KOPT-K1 (cell line): Measurements from ENCODE around the gene DNAH6.
"Not testable (repeated sequence)": the region's sequence is repeated elsewhere in the genome, so short reads cannot be mapped to it uniquely, and the experiment has no call there.

Experiments
- H3K27ac ChIP-seq: fragments of 200-600 bp; sonication (generic); 2 replicates; pipeline ENCODE4 v1.5.1; 2016; ENCODE audit warnings: antibody characterized with exemption, mild to moderate bottlenecking, low read depth, low read length; ENCODE audit not compliant: poor library complexity, severe bottlenecking
- H3K36me3 ChIP-seq: fragments of 200-600 bp; sonication (generic); 2 replicates; pipeline ENCODE4 v1.5.1; 2017; ENCODE audit warnings: antibody characterized with exemption, mild to moderate bottlenecking, low read length, moderate library complexity; ENCODE audit not compliant: insufficient read depth
- H3K9me3 ChIP-seq: fragments of 200-600 bp; sonication (generic); 2 replicates; pipeline ENCODE4 v1.5.1; 2017; ENCODE audit warnings: antibody characterized with exemption, low read length, mild to moderate bottlenecking; ENCODE audit not compliant: insufficient read depth, poor library complexity, severe bottlenecking

Gene DNAH6

DNA sequence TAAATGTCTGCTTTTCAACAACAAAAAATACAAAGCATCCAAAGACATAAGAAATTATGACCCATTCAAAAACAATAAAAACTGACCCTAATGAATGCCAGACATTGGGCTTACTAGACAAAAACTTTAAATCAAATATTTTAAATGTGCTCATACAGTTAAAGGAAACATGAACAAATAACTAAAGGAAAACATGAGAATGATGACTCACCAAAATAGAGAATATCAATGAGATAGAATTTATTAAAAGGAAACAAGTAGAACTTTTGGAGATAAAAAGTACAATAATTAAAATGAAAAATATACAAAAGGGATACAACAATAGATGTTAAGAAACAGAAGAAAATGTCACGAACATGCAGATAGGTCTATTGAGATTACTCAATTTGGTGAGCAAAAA, 254.0 kb downstream of the DNAH6 start:
- no peaks in the 10 kb centered on the region for H3K36me3 ChIP-seq
- peaks cover 17% of the 10 kb centered on the region for H3K9me3 ChIP-seq

DNA sequence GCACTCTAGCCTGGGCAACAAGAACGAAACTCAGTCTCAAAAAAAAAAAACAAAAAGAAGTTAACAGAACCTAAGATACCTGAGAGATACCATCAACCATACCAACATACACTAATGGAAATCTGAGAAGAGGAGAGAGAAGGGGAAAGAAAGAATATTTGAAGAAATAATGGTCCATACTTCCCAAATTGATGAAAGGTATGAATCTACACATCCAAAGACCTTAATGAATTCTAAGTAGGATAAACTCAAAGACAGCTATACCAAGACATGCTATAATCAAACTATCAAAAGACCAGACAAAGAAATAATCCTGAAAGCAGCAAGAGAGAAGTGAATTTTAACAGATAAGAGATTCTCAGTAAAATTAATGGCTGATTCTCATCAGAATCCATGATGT, 255.0 kb downstream of the DNAH6 start:
- Histone ChIP-seq H3K9me3 (peaks cover 17% of the 10 kb centered on the region), H3K27ac (no peak overlapping the region), H3K36me3 (no peaks in the 10 kb centered on the region)

More for the DNA sequence above, 254.0 kb downstream of the DNAH6 start:
- no peak overlapping the region for H3K27ac ChIP-seq

DNA sequence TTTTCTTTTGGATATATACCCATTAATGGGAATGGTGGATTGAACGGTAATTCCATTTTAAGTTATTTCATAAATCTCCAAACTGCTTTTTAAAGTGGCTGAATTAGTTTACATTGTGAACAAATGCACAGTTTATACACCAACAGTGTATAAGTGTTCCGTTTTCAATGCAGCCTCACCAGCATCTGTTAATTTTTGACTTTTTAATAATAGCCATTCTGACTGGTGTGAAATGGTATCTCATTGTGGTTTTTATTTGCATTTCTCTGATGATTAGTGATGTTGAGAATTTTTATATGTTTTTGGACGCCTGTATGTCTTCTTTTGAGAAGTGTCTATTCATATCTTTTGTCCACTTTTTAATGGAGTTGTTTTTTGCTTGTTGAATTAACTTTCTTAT, 257.3 kb downstream of the DNAH6 start:
- peaks cover 17% of the 10 kb centered on the region for H3K9me3 ChIP-seq
- not testable (repeated sequence) for H3K36me3 ChIP-seq, H3K27ac ChIP-seq

DNA sequence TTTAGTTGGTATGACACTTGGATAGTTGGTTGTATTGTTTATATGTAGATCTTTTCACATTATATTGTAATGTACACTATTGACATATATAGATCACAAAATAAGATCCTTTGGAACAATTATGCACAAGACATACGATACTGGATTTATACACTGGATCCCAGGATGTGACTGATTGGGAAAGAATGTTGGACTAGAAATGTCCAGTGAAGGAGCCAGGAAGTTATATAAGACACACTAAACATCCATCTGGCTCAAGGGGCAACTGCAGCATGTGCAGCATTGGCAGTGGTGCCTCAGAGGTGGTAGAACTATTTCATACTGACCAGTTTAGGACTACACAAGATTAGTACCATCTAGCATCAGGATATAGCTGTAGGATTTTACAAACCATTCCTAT, 259.7 kb downstream of the DNAH6 start:
- Histone ChIP-seq H3K9me3 (peaks cover 14% of the 10 kb centered on the region), H3K36me3 (no peaks in the 10 kb centered on the region), H3K27ac (no peak overlapping the region)

DNA sequence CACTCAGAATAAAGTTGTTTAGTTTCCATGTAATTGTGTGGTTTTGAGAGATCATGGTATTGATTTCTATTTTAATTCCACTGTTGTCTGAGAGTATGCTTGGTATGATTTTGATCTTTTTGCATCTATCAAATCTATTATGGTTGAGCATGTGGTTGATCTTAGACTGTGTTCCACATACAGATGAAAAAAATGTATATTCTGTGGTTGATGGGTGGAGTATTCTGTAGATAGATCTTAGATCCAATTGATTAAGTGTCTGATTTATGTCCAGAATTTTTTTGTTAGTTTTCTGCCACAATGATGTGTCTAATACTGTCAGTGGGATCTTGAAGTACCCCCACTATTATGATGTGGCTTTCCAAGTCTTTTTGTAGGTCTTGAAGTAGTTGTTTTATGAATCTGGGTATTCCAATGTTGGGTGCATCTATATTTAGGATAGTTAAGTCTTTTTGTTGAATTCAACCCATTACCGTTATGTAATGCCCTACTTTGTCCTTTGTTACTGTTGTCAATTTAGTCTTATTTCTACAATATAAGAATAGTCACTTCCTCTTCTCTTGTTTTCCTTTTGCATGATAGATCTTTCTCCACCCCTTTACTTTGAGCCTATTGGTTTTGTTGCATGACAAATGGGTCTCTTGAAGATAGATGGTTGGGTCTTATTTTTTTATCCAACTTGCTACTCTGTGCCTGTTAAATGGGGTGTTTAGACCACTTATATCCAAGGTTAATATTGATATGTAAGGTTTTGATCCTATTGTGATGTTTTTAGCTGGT, 262.8 kb downstream of the DNAH6 start:
- H3K9me3 ChIP-seq: peaks cover 7% of the 10 kb centered on the region
- no peak overlapping the region for H3K27ac ChIP-seq
- no peaks in the 10 kb centered on the region for H3K36me3 ChIP-seq

DNA sequence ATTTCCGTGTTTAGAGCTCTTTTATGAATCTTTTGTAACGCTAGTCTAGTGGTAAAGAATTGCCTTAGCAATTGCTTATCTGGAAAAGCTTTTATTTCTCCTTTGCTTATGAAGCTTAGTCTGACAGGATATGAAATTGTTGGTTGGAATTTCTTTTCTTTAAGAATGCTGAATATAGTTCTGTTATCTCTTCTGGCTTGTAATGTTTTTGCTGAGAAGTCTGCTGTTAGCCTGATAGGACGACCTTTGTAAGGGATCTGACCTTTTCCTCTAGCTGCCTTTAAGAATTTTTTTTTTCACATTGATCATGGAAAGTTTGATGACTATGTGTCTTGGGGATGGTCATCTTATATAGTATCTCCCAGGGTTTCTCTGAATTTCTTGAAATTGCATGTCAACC, 263.5 kb downstream of the DNAH6 start:
- Histone ChIP-seq H3K9me3 (peaks cover 3% of the 10 kb centered on the region), H3K27ac (no peak overlapping the region), H3K36me3 (no peaks in the 10 kb centered on the region)

DNA sequence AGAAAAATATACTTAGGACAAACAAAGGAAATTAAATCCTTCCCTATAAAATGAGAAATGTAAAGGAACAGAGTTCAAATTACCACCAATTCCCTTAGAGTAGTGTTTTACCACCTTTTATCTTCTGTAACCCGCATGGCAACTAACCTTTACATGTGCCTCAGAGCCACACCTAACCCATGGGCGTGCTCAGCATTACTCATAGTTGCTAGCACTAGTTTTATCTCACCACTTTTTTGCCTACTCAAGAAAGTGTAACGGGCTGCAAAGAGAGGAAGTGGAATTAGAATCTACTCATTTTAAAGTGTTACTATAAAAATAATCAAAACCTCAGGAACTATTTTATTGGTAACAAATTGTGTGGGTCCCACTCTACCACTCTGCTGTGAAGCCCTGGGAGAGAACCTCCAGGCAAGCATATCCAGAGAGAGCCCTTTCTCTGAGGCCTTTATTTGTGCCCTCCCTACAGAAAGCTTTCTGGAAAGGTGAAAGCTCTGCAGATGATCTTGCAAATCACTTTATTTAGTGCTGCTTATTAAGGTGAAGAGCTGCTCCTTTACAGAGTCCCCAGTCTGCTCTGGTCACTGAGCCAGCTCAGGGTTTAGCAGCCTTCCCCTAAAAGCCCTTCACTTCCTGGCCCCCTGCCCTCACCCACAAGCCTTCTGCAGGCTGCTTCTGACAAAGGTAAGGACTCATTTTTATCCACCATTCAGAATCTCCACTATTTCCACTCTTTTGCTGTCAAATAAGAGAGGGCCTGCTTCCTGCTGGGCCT, 265.8 kb downstream of the DNAH6 start:
- Histone ChIP-seq H3K27ac (peak overlapping the region; percentile 13), H3K36me3 (no peaks in the 10 kb centered on the region), H3K9me3 (no peaks in the 10 kb centered on the region)

DNA sequence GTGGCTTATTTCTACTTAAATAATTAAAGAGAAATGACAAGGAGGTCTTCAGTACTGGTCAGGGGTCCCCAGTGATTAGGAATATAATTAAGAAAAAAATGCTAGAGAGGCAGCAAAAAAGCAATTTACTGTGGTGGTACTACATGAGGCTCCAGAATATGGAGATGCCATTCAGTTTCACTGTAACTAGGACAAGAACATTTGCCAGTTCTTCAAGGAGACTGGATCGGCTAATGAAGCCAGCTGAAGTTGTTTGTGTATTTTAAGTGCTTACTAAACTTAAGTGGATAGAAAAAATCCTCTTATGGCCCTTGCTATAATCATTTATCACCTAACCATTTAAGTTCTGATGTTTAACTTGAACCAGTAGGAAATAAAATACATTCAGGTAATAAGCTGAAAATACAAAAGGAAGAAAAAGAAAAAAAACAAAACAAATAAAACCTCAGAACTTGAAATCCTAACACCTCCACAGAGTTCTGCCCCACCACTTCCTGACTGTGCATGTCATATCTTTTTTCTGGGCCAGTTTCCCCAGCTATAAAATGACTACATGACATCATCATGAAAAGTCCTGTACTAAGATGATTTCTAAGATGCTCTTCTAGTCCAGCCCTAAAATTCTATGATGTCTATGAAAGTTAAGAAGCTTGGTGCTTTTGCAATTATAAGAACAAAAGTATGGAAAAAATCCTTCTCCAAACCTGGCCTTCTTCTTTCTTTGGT, 266.6 kb downstream of the DNAH6 start:
- Histone ChIP-seq H3K36me3 (no peaks in the 10 kb centered on the region), H3K27ac (peak overlapping the region; percentile 13), H3K9me3 (no peaks in the 10 kb centered on the region)

DNA sequence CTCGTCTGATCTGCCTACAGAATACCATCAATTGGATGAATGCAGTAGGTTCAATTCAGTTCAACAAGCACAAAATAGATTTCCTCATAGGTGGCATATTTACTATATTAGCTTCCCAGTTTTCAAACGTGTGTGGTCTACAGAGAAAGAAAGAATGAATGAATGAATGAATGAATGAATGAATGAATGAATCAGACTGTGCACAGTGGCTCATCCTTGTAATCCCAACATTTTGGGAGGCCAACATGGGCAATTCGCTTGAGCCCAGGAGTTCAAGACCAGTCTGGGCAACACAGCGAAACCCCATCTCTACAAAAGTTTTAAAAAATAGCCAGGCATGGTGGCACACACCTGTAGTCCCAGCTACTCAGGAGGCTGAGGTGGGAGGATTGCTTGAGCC, 269.7 kb downstream of the DNAH6 start:
- Histone ChIP-seq H3K9me3 (no peaks in the 10 kb centered on the region), H3K27ac (no peak overlapping the region)

DNA sequence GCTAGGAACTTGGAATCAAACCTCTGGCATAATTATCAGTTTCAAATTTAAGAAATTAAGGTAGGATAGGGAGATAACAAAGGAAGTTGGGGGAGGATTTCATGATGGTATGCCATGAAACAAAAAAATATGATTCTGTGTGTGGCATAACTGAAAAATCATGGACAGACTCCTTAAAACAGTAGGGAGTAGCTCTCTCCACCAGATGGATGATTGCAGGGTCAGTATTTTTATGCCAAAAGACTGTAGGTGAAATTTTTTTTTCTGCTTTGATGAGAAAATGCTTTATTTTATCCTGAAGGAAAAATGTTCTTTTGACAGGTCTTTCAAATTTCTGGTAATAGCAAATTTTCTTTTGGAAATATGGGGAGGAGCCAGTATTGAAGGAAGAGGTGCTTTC, 270.3 kb downstream of the DNAH6 start:
- no peaks in the 10 kb centered on the region for H3K9me3 ChIP-seq
- no peak overlapping the region for H3K27ac ChIP-seq
- no peaks in the 10 kb centered on the region for H3K36me3 ChIP-seq

More for the DNA sequence above, 269.7 kb downstream of the DNAH6 start:
- no peaks in the 10 kb centered on the region for H3K36me3 ChIP-seq

DNA sequence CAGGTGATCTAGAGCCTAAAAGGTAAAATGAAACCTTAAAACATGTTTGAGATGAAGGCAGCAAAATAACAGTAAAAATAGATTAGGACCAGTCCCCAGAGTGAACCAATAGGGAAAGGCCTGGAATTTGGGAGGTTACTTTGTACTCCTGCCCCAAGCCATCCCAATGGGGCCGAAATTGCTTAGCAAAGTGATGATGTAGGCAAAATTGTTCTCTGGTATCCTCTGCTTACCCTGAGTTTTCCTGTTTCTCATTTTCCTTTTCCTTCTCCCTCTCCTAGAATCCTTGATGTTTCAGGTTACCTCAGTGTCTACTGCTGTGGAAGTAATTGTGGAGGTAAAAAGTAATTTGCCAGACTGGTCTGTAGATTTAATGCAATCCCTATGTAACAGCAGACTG, 271.7 kb downstream of the DNAH6 start:
- no peaks in the 10 kb centered on the region for H3K36me3 ChIP-seq
- H3K27ac ChIP-seq: no peak overlapping the region
- no peaks in the 10 kb centered on the region for H3K9me3 ChIP-seq

DNA sequence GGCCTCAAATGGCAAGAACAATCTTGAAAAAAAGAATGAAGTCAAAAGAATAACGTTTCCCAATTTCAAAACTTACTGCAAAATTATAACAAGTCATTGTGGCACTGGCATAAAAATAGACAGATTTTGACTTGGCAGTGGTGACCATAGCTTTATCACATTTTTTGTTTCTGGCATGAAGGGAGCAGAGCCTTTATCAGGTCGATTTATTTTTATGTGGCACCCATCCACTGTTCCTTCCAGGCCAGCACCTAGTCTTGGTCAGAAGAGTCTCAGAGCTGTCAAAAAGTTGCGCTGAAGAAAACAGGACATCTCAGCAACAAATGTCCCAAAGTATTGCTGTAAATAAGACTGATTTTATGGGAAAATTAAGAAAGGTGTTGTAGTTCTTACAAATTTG, 272.2 kb downstream of the DNAH6 start:
- no peaks in the 10 kb centered on the region for H3K9me3 ChIP-seq
- H3K27ac ChIP-seq: no peak overlapping the region
- H3K36me3 ChIP-seq: no peaks in the 10 kb centered on the region

DNA sequence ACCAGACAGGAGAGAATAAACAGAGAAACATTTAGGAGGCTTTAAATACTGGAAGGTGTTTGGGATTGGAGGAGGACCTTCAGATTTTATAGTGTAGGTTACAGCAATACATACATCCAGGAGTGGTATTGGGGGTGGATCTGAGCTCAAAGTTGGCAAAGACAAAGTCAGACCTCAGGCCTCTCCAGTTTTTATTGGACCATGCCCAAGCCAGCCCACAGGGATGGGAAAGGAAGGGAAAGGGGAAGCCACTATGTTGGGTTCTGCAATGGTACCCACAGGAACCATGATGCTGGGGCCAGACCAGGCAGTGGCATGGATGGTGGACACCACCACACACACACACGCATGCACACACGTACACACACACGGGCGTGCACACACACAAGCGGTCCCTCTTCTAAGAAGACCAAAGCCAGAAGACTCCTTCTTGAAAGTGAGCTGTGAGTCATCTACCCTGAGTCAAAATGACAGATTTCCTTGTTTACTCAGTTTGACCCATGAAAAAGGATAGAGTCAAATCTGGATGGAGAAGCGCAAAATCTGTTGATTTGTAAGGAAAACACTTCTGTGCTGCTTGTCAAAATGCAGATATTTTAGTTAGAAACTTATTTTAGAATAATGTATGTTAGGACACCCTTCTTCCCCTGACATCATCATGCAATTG, 276.7 kb downstream of the DNAH6 start:
- H3K9me3 ChIP-seq: no peaks in the 10 kb centered on the region
- no peak overlapping the region for H3K27ac ChIP-seq
- H3K36me3 ChIP-seq: no peaks in the 10 kb centered on the region

DNA sequence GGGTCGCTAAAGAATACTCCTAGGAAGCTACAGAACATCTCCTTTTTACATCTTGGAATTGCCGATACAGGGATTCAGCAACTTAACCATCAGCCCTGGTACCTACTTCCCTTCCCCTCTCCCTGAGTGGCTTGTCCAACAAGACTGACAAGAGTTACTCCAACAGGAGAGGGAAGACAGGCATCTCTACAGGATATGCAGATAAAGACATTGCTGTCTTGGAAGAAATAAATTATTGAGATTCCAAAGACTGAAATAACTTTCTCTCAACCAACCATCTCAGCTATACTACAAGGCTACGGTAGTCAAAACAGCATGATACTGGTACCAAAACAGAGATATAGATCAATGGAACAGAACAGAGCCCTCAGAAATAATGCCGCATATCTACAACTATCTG, 277.3 kb downstream of the DNAH6 start:
- no peaks in the 10 kb centered on the region for H3K36me3 ChIP-seq
- H3K27ac ChIP-seq: no peak overlapping the region

DNA sequence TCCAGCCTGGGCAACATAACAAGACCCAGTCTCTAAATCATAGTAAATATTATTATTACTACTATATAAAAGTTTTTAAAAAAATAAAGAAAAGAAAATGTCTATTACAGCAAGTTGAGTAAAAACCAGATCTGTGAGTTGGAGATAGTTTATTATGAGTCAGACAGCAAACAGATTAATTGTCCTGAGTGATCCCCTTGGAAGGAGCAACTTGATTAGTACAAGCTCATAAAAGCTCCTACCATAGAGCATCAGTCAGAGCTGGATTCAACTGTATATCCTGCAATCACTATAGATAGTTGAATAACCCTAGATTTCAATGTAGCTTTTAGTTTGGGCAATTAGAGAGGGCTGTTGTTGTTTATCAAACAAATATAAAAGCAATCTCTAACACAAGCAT, 280.5 kb downstream of the DNAH6 start:
- Histone ChIP-seq H3K9me3 (peaks cover 1% of the 10 kb centered on the region), H3K27ac (no peak overlapping the region), H3K36me3 (no peaks in the 10 kb centered on the region)

More for the DNA sequence above, 277.3 kb downstream of the DNAH6 start:
- H3K9me3 ChIP-seq: no peaks in the 10 kb centered on the region
